Sigmoid colon (tissue), 7 donors: ENCODE measurements around the gene ADAM10. TPM values are rescaled to one million over a fixed set of nuclear protein-coding genes. Genes with fewer than 3 reads are reported as not detected.

Experiments
- DNase-seq: peaks from one replicate; pipeline ENCODE4 v3.0.0-alpha.2; 2019
- H3K27ac ChIP-seq, 4 donors: fragments of 200-600 bp; sonication (generic); one replicate each; pipeline ENCODE4 v1.5.1; 2016 to 2019; ENCODE audit warnings: mild to moderate bottlenecking in 1 of 4
- H3K27me3 ChIP-seq, 3 donors: fragments of 200-600 bp; sonication (generic); one replicate each; pipeline ENCODE4 v1.5.1; 2019; ENCODE audit warnings: mild to moderate bottlenecking in 1 of 3
- H3K36me3 ChIP-seq, 4 donors: fragments of 200-600 bp; sonication (generic); one replicate each; pipeline ENCODE4 v1.5.1; 2016 to 2019
- H3K4me1 ChIP-seq, 4 donors: fragments of 200-600 bp; sonication (generic); one replicate each; pipeline ENCODE4 v1.5.1; 2017 to 2019
- H3K4me3 ChIP-seq, 4 donors: fragments of 200-600 bp; sonication (generic); one replicate each; pipeline ENCODE4 v1.5.1; 2017 to 2019; ENCODE audit warnings: mild to moderate bottlenecking in 2 of 4, moderate library complexity in 1 of 4
- H3K9me3 ChIP-seq, 4 donors: fragments of 200-600 bp in 3 of 4; sonication (generic) in 3 of 4; one replicate each; pipeline versions ENCODE4 v1.5.1 to v1.6.1; 2013 to 2019
- CTCF ChIP-seq, 4 experiments: fragments of 450-650 bp in 3 of 4; fragments of 200-600 bp in 1 of 4; IDR thresholded peaks; one replicate each; pipeline ENCODE4 v1.5.1; 2016 to 2019; ENCODE audit warnings: antibody characterized with exemption in 4 of 4, mild to moderate bottlenecking in 3 of 4, moderate library complexity in 2 of 4
- EP300 ChIP-seq, 4 donors: sonication (generic); formaldehyde crosslinking; IDR thresholded peaks; one replicate each; pipeline ENCODE4 v1.6.1; 2017; ENCODE audit warnings: antibody characterized with exemption in 4 of 4
- POLR2A ChIP-seq, 2 donors: fragments of 450-650 bp; IDR thresholded peaks; one replicate each; pipeline ENCODE4 v1.6.1; 2016; ENCODE audit warnings: antibody characterized with exemption in 2 of 2, mild to moderate bottlenecking in 2 of 2, moderate library complexity in 2 of 2
- POLR2AphosphoS5 ChIP-seq, 4 donors: sonication (generic); formaldehyde crosslinking; IDR thresholded peaks; one replicate each; pipeline ENCODE4 v1.6.1; 2017; ENCODE audit warnings: antibody characterized with exemption in 4 of 4
- WGBS, 2 donors: extraction: QIAGEN DNeasy Blood & Tissue Kit; methylation state at CpG; one replicate each; pipeline ENCODE4 v1.1.7; 2013; 5-methylcytosine and 5-hydroxymethylcytosine counted together
- intact Hi-C: fragments of 100-400 bp; cut with DNase I; formaldehyde crosslinking; loops from one replicate; pipeline ENCODE4 v1.15.1; 2023
- polyA plus RNA-seq, 3 donors: library from polyadenylated mRNA; stranded (reverse); fragments of 200-250 nt; gene quantifications; one replicate each; pipeline ENCODE4 v1.2.3, GENCODE V29; 2013
- total RNA-seq, 4 donors: library from RNA; depleted of rRNA; stranded (reverse); fragments of >200 nt; gene quantifications; one replicate each; pipeline ENCODE4 v1.1.0, GENCODE V29; 2016
- donor health status: healthy with polysubstance abuse.
- donor health status: Bipolar disorder and iron deficiency.
- donor health status: healthy.

ADAM10 gene
- total and polyA plus RNA-seq, 7 donors, result 6.6 to 70.9 (median 44.9) TPM

GRCh38 chr15:58566029-58566428, 183.5 kb downstream of the ADAM10 start:
- no peak overlapping the region for H3K27ac ChIP-seq
- no peaks in the 10 kb centered on the region for H3K4me1 ChIP-seq
- no peaks in the 10 kb centered on the region for H3K9me3 ChIP-seq
- intact Hi-C loops, result no loop called here
- H3K36me3 ChIP-seq, result no peaks in the 10 kb centered on the region
- DNase-seq, result no peak
- H3K27me3 ChIP-seq, result no peaks in the 10 kb centered on the region
- H3K4me3 ChIP-seq, result no peak overlapping the region
- WGBS, 2 donors, result 83 to 94% methylated on average over 6 of the region's 6 CpGs
- no peak for TF ChIP-seq POLR2A (IDR thresholded peaks at IDR 0.05)
- TF ChIP-seq CTCF (IDR thresholded peaks at IDR 0.05), result no peak
- no peak for TF ChIP-seq POLR2AphosphoS5 (IDR thresholded peaks at IDR 0.05)
- TF ChIP-seq EP300 (IDR thresholded peaks at IDR 0.05), result no peak

GRCh38 chr15:58565619-58566018, 183.9 kb downstream of the ADAM10 start:
- intact Hi-C loops, result no loop called here
- H3K9me3 ChIP-seq, result no peaks in the 10 kb centered on the region
- WGBS, 2 donors, result 62 to 68% methylated on average over 4 of the region's 4 CpGs
- TF ChIP-seq EP300 (IDR thresholded peaks at IDR 0.05), result no peak
- no peak for TF ChIP-seq CTCF (IDR thresholded peaks at IDR 0.05)
- no peak for TF ChIP-seq POLR2A (IDR thresholded peaks at IDR 0.05)
- no peak for TF ChIP-seq POLR2AphosphoS5 (IDR thresholded peaks at IDR 0.05)
- H3K4me3 ChIP-seq, result no peak overlapping the region
- no peaks in the 10 kb centered on the region for H3K4me1 ChIP-seq
- H3K27me3 ChIP-seq, result no peaks in the 10 kb centered on the region
- no peaks in the 10 kb centered on the region for H3K36me3 ChIP-seq
- H3K27ac ChIP-seq, result no peak overlapping the region
- DNase-seq, result no peak

- Histone ChIP-seq H3K9me3 (no peaks in the 10 kb centered on the region), H3K27ac (no peak overlapping the region), H3K4me3 (no peak overlapping the region), H3K4me1 (no peaks in the 10 kb centered on the region), H3K27me3 (no peaks in the 10 kb centered on the region), H3K36me3 (no peaks in the 10 kb centered on the region)
- intact Hi-C loops, result no loop called here
- DNase-seq, result no peak
- 78 to 80% methylated on average over 6 of the region's 6 CpGs for WGBS, 2 donors
- no peak for TF ChIP-seq EP300 (IDR thresholded peaks at IDR 0.05)
- TF ChIP-seq POLR2A (IDR thresholded peaks at IDR 0.05), result no peak
- TF ChIP-seq POLR2AphosphoS5 (IDR thresholded peaks at IDR 0.05), result no peak
- no peak for TF ChIP-seq CTCF (IDR thresholded peaks at IDR 0.05)
Observed at GRCh38 chr15:58564981-58565380, 184.5 kb downstream of the ADAM10 start.

- no peak overlapping the region for H3K27ac ChIP-seq
- no peaks in the 10 kb centered on the region for H3K4me1 ChIP-seq
- intact Hi-C loops, result no loop called here
- no peaks in the 10 kb centered on the region for H3K9me3 ChIP-seq
- TF ChIP-seq POLR2A (IDR thresholded peaks at IDR 0.05), result no peak
- no peak for TF ChIP-seq CTCF (IDR thresholded peaks at IDR 0.05)
- TF ChIP-seq EP300 (IDR thresholded peaks at IDR 0.05), result no peak
- TF ChIP-seq POLR2AphosphoS5 (IDR thresholded peaks at IDR 0.05), result no peak
- WGBS, 2 donors, result 46 to 83% methylated on average over 3 of the region's 3 CpGs
- DNase-seq, result no peak
- no peak overlapping the region for H3K4me3 ChIP-seq
- no peaks in the 10 kb centered on the region for H3K36me3 ChIP-seq
- no peaks in the 10 kb centered on the region for H3K27me3 ChIP-seq
Observed at GRCh38 chr15:58562135-58562534, 187.4 kb downstream of the ADAM10 start.

GRCh38 chr15:58561321-58561720, 188.2 kb downstream of the ADAM10 start:
- Histone ChIP-seq H3K4me3 (no peak overlapping the region), H3K27me3 (no peaks in the 10 kb centered on the region), H3K4me1 (no peaks in the 10 kb centered on the region), H3K36me3 (no peaks in the 10 kb centered on the region), H3K27ac (no peak overlapping the region), H3K9me3 (no peaks in the 10 kb centered on the region)
- TF ChIP-seq POLR2AphosphoS5 (IDR thresholded peaks at IDR 0.05), result no peak
- TF ChIP-seq POLR2A (IDR thresholded peaks at IDR 0.05), result no peak
- TF ChIP-seq CTCF (IDR thresholded peaks at IDR 0.05), result no peak
- no peak for TF ChIP-seq EP300 (IDR thresholded peaks at IDR 0.05)
- intact Hi-C loops, result no loop called here
- no peak for DNase-seq
- 0 to 52% methylated on average over 1 of the region's 1 CpG for WGBS, 2 donors
